ENCODE data around the gene BCL6B.

GRCh38 chr17:6994118-6994598 lies 28.7 kb upstream of the BCL6B start:
- TF ChIP-seq CTCF (IDR thresholded peaks at IDR 0.05) (no peak), ZFX (IDR thresholded peaks at IDR 0.05; ENCODE audit: borderline replicate concordance) (no peak)

Measured in 22Rv1 (cell line).